ENCODE data around the gene AGRN. TPM values are rescaled to one million over a fixed set of nuclear protein-coding genes. Genes with fewer than 3 reads are reported as not detected.

The AGRN gene
- total RNA-seq, 1 experiment from 2014 or later = 175 TPM

DNA sequence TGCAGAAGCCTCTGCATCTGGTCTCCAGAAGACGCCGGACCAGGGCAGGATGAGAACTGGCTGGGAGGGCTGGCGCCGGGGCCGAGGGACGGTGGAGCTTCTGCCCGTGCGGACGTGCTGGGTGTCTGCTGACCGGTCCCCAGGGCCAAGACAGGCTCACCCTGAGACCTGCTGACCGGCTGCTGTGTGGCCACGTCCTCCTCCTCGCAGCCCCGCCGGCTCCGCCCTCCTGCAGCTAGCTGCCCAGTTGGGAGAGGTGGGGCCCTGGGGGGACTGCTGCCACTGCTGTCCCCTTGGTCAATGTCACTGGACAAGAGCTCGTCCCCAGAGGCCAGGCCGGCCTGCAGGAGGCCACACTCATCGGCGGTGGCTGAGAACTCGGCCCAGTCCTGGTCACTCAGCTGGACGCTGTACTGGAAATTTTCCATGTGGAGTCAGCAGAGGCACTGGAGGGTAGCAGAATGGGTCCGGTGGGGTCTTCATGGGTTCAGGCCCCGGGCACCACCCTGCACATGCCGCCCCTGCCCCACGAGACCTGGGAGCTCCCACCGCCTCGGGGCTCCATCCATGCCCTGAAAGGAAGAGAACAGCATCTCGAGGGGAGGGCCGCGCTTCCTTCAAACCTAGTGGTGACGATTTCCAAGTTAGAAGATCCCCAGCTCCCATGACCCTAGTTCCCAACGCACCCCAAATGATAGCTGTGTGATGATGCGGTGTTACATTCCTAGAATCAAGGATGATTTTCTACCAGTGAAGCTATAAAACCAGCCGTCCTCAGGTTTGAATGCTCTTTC is 39.1 kb upstream of the AGRN start:
- H4K91ac ChIP-seq (ENCODE audit: insufficient read length, low read depth, low read length) = no peak overlapping the region
- H3K4me2 ChIP-seq (ENCODE audit: insufficient read depth, insufficient read length, low read length) = no peak overlapping the region
- H2BK5ac ChIP-seq (ENCODE audit: insufficient read length, low read length) = no peak overlapping the region
- H3K27ac ChIP-seq (ENCODE audit: insufficient read length, low read depth, low read length) = no peak overlapping the region
- H4K20me1 ChIP-seq (ENCODE audit: control insufficient read depth, insufficient read depth, insufficient read length) = no peaks in the 10 kb centered on the region
- no peak overlapping the region for H2BK120ac ChIP-seq (ENCODE audit: low read depth, low read length, poor library complexity, severe bottlenecking)
- no peaks in the 10 kb centered on the region for H3K23me2 ChIP-seq (ENCODE audit: insufficient read length, low read depth, low read length, poor library complexity, severe bottlenecking)
- no peak overlapping the region for H2AK5ac ChIP-seq (ENCODE audit: insufficient read length, low read length)
- TF ChIP-seq, protein P1, sequence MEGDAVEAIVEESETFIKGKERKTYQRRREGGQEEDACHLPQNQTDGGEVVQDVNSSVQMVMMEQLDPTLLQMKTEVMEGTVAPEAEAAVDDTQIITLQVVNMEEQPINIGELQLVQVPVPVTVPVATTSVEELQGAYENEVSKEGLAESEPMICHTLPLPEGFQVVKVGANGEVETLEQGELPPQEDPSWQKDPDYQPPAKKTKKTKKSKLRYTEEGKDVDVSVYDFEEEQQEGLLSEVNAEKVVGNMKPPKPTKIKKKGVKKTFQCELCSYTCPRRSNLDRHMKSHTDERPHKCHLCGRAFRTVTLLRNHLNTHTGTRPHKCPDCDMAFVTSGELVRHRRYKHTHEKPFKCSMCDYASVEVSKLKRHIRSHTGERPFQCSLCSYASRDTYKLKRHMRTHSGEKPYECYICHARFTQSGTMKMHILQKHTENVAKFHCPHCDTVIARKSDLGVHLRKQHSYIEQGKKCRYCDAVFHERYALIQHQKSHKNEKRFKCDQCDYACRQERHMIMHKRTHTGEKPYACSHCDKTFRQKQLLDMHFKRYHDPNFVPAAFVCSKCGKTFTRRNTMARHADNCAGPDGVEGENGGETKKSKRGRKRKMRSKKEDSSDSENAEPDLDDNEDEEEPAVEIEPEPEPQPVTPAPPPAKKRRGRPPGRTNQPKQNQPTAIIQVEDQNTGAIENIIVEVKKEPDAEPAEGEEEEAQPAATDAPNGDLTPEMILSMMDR (conservative IDR thresholded peaks at IDR 0.05) = no peak
- Mint-ChIP-seq H3K36me3 (ENCODE audit: insufficient read depth in 1 of 3, low read depth in 3 of 3) (peaks cover 0 to 6% (median 4%) of the 10 kb centered on the region in 3 experiments; a peak in 4 of 7 replicates), H3K9me3 (peaks cover 4 to 6% of the 10 kb centered on the region in 2 experiments), H3K27ac (no peak overlapping the region), H3K27me3 (ENCODE audit: low read depth) (peaks cover 66% of the 10 kb centered on the region), H3K4me3 (no peak overlapping the region), H3K4me1 (peaks cover 1 to 6% of the 10 kb centered on the region in 2 experiments; a peak in 3 of 4 replicates)
- no CpG with 5 or more reads among the region's 35 CpGs for WGBS (ENCODE audit: extremely low coverage, insufficient read length, low lambda C conversion rate)
- no peaks in the 10 kb centered on the region for H3K4me1 ChIP-seq (ENCODE audit: insufficient read depth, low read length)
- no peak overlapping the region for H2BK12ac ChIP-seq (ENCODE audit: insufficient read length, low read depth, low read length)
- no peak overlapping the region for H2AFZ ChIP-seq (ENCODE audit: low read length)
- no peak overlapping the region for H3K14ac ChIP-seq (ENCODE audit: insufficient read depth, low read length)
- no peak overlapping the region for H4K8ac ChIP-seq (replicated peaks; ENCODE audit: insufficient read length, low read depth, low read length)
- H3K9ac ChIP-seq (ENCODE audit: extremely low read depth, insufficient read length, low read length) = no peak overlapping the region
- no peak overlapping the region for H2BK15ac ChIP-seq (ENCODE audit: low read depth, low read length)
- no peak overlapping the region for H3K56ac ChIP-seq (ENCODE audit: insufficient read length, low read depth, low read length)
- H4K5ac ChIP-seq (ENCODE audit: insufficient read length, low read depth, low read length) = no peak overlapping the region
- H3K23ac ChIP-seq (ENCODE audit: insufficient read length, low read depth, low read length) = no peak overlapping the region
- no peak overlapping the region for H3K4ac ChIP-seq (ENCODE audit: low read depth, low read length)
- no peak overlapping the region for H3K18ac ChIP-seq (ENCODE audit: insufficient read length, low read depth, low read length)
- no peak overlapping the region for H2BK20ac ChIP-seq (ENCODE audit: low read depth, low read length, poor library complexity, severe bottlenecking)
- H3T11ph ChIP-seq (ENCODE audit: low read length) = no peak overlapping the region
- no peak for DNase-seq
- no peaks in the 10 kb centered on the region for H3K79me1 ChIP-seq (ENCODE audit: insufficient read depth, low read depth, low read length, poor library complexity, severe bottlenecking)
- no peaks in the 10 kb centered on the region for H3K79me2 ChIP-seq (ENCODE audit: insufficient read depth, low read length)
- no peaks in the 10 kb centered on the region for H3K9me3 ChIP-seq (ENCODE audit: control insufficient read depth, low read depth, low read length)
- peaks cover 2% of the 10 kb centered on the region; the same call in 1 of the 2 replicates for H3K27me3 ChIP-seq (ENCODE audit: insufficient read depth, low read length)

All from H9 (cell line).